MCF 10A (cell line): ENCODE results near the gene GPR107. TPM values are rescaled to one million over a fixed set of nuclear protein-coding genes. Genes with fewer than 3 reads are reported as not detected.
A peak's percentile ranks its signal among the peaks of the same experiment; 100 is the strongest.

Source experiments
- BruUV-seq: library from RNA; stranded (reverse); fragments of 400-500 nt; replicated peaks from 2 replicates; lab custom pipeline; 2021; lab: Mats Ljungman, UMichigan
- CTCF ChIA-PET: fragments of 300-600 bp; sonication (Branson Sonifier 250); formaldehyde crosslinking; extraction: SDS; loops from one replicate; lab custom pipeline; 2021; ENCODE audit warnings: antibody characterized with exemption, inconsistent platforms; lab: Yijun Ruan, JAX
- POLR2A ChIA-PET: fragments of 300-600, 350-650 bp; sonication (Branson Sonifier 250); formaldehyde crosslinking; extraction: SDS; loops from one replicate; lab custom pipeline; 2020; ENCODE audit warnings: antibody characterized with exemption, inconsistent platforms; lab: Yijun Ruan, JAX
- DNase-seq: peaks from one replicate; pipeline ENCODE4 v3.0.0-alpha.2; 2018; ENCODE audit not compliant: unreplicated experiment
- H3K27ac Mint-ChIP-seq: one replicate; pipeline ENCODE4 v1.8.0; 2022; ENCODE audit warnings: mild to moderate bottlenecking, low read depth, mixed read lengths; ENCODE audit not compliant: unreplicated experiment
- H3K27me3 Mint-ChIP-seq: one replicate; pipeline ENCODE4 v1.8.0; 2022; ENCODE audit warnings: mixed read lengths; ENCODE audit not compliant: insufficient read depth, unreplicated experiment
- H3K36me3 Mint-ChIP-seq: one replicate; pipeline ENCODE4 v1.8.0; 2022; ENCODE audit warnings: mild to moderate bottlenecking, moderate library complexity, mixed read lengths; ENCODE audit not compliant: insufficient read depth, unreplicated experiment
- H3K4me1 Mint-ChIP-seq: one replicate; pipeline ENCODE4 v1.8.0; 2022; ENCODE audit warnings: mixed read lengths; ENCODE audit not compliant: insufficient read depth, unreplicated experiment
- H3K4me3 Mint-ChIP-seq: one replicate; pipeline ENCODE4 v1.8.0; 2022; ENCODE audit warnings: mild to moderate bottlenecking, moderate library complexity, mixed read lengths; ENCODE audit not compliant: unreplicated experiment
- H3K9me3 Mint-ChIP-seq: one replicate; pipeline ENCODE4 v1.8.0; 2022; ENCODE audit warnings: mixed read lengths; ENCODE audit not compliant: unreplicated experiment
- CTCF ChIP-seq: fragments of 200-600 bp; IDR thresholded peaks from one replicate; pipeline ENCODE4 v1.8.0; 2022; ENCODE audit warnings: antibody characterized with exemption, mild to moderate bottlenecking; ENCODE audit not compliant: unreplicated experiment
- intact Hi-C: fragments of 100-400 bp; cut with micrococcal nuclease; formaldehyde crosslinking; loops from 2 replicates; pipeline ENCODE4 v1.14.1; 2022
- total RNA-seq: library from RNA; stranded (reverse); gene quantifications from 2 replicates; pipeline ENCODE4 v1.2.3, GENCODE V29; 2022

Gene GPR107
- total RNA-seq, 1 experiment from 2014 or later: 32.9 TPM

- CTCF ChIA-PET: interaction anchor here (0.6 to 1.2 kb wide), 2 partner anchors 98 to 969 kb away, joined by 3 read pairs; no protein-coding TSS in a partner anchor
- peaks cover 12% of the 10 kb centered on the region for H3K27me3 Mint-ChIP-seq
Measured at GRCh38 chr9:130143958-130144366, 90.3 kb downstream of the GPR107 start.

GRCh38 chr9:130144703-130145102 lies 91.0 kb downstream of the GPR107 start:
- Mint-ChIP-seq H3K36me3 (no peaks in the 10 kb centered on the region), H3K27me3 (peaks cover 12% of the 10 kb centered on the region), H3K9me3 (no peaks in the 10 kb centered on the region), H3K27ac (no peak overlapping the region), H3K4me1 (peaks cover 11% of the 10 kb centered on the region), H3K4me3 (no peak overlapping the region)
- no peak for DNase-seq
- ChIA-PET POLR2A (no interaction called here), CTCF (interaction anchor here (0.6 kb wide), 2 partner anchors 247 to 970 kb away, joined by 3 read pairs; no protein-coding TSS in a partner anchor)
- no peak for TF ChIP-seq CTCF
- BruUV-seq: no TSS peak
- intact Hi-C loops: no loop called here

More at GRCh38 chr9:130143958-130144366, 90.3 kb downstream of the GPR107 start:
- POLR2A ChIA-PET: no interaction called here
- Mint-ChIP-seq H3K27ac (no peak overlapping the region), H3K9me3 (no peaks in the 10 kb centered on the region), H3K4me1 (peaks cover 19% of the 10 kb centered on the region), H3K36me3 (no peaks in the 10 kb centered on the region), H3K4me3 (no peak overlapping the region)
- peak; percentile 40 for DNase-seq
- TF ChIP-seq CTCF: no peak
- BruUV-seq: no TSS peak
- intact Hi-C loops: no loop called here

- POLR2A ChIA-PET: no interaction called here
Measured at GRCh38 chr9:130145658-130146057, 92.0 kb downstream of the GPR107 start.

GRCh38 chr9:130147198-130147597 lies 93.5 kb downstream of the GPR107 start:
- ChIA-PET CTCF (interaction anchor here (0.7 kb wide), 1 partner anchor 94 kb away, joined by 3 read pairs; no protein-coding TSS in a partner anchor), POLR2A (interaction anchor here (1.0 kb wide), 1 partner anchor 13 kb away, joined by 4 read pairs; no protein-coding TSS in a partner anchor)
- intact Hi-C loops: no loop called here
- Mint-ChIP-seq H3K27me3 (peaks cover 12% of the 10 kb centered on the region), H3K4me1 (peaks cover 10% of the 10 kb centered on the region), H3K4me3 (no peak overlapping the region), H3K9me3 (no peaks in the 10 kb centered on the region), H3K36me3 (no peaks in the 10 kb centered on the region), H3K27ac (no peak overlapping the region)
- no peak for DNase-seq
- BruUV-seq: no TSS peak
- TF ChIP-seq CTCF: no peak

More at GRCh38 chr9:130145658-130146057, 92.0 kb downstream of the GPR107 start:
- Mint-ChIP-seq H3K4me1 (peaks cover 10% of the 10 kb centered on the region), H3K36me3 (no peaks in the 10 kb centered on the region), H3K4me3 (no peak overlapping the region), H3K27ac (no peak overlapping the region), H3K27me3 (peaks cover 12% of the 10 kb centered on the region), H3K9me3 (no peaks in the 10 kb centered on the region)
- no peak for TF ChIP-seq CTCF
- intact Hi-C loops: no loop called here
- no peak for DNase-seq
- BruUV-seq: no TSS peak
- CTCF ChIA-PET: interaction anchor here (1.3 kb wide), 1 partner anchor 39 kb away, joined by 3 read pairs; no protein-coding TSS in a partner anchor
